Smooth muscle cell (in vitro differentiated cells): ENCODE results near the gene CCDC197. TPM values are rescaled to one million over a fixed set of nuclear protein-coding genes. Genes with fewer than 3 reads are reported as not detected.

ENCODE experiments used
- DNase-seq: peaks from one replicate; lab custom pipeline; 2025; ENCODE audit not compliant: unreplicated experiment; lab: John Stamatoyannopoulos, UW
- H2AFZ ChIP-seq: fragments of 200-600 bp; sonication (generic); 2 replicates; pipeline ENCODE4 v1.6.0; 2016; ENCODE audit warnings: antibody characterized with exemption, low read depth, mild to moderate bottlenecking
- H3F3A ChIP-seq: fragments of 200-600 bp; sonication (generic); 2 replicates; pipeline ENCODE4 v1.6.0; 2017; ENCODE audit warnings: antibody characterized with exemption, low read depth
- H3K27ac ChIP-seq: fragments of 200-600 bp; sonication (generic); 2 replicates; pipeline ENCODE4 v1.5.1; 2016; ENCODE audit warnings: low read depth, mild to moderate bottlenecking
- H3K27me3 ChIP-seq: fragments of 200-600 bp; sonication (generic); 2 replicates; pipeline ENCODE4 v1.6.1; 2016; ENCODE audit warnings: low read depth, mild to moderate bottlenecking
- H3K36me3 ChIP-seq: fragments of 200-600 bp; sonication (generic); 2 replicates; pipeline ENCODE4 v1.5.1; 2016; ENCODE audit warnings: low read depth
- H3K4me1 ChIP-seq: fragments of 200-600 bp; sonication (generic); 2 replicates; pipeline ENCODE4 v1.5.1; 2016; ENCODE audit warnings: low read depth
- H3K4me2 ChIP-seq: fragments of 200-600 bp; sonication (generic); 2 replicates; pipeline ENCODE4 v1.6.0; 2016; ENCODE audit warnings: mild to moderate bottlenecking
- H3K4me3 ChIP-seq: fragments of 200-600 bp; sonication (generic); 2 replicates; pipeline ENCODE4 v1.5.1; 2016; ENCODE audit warnings: mild to moderate bottlenecking
- H3K79me2 ChIP-seq: fragments of 200-600 bp; sonication (generic); 2 replicates; pipeline ENCODE4 v1.6.0; 2016; ENCODE audit warnings: low read depth, mild to moderate bottlenecking
- H3K9ac ChIP-seq: fragments of 200-600 bp; sonication (generic); 2 replicates; pipeline ENCODE4 v1.6.0; 2016; ENCODE audit warnings: low read depth
- H3K9me3 ChIP-seq: fragments of 200-600 bp; sonication (generic); replicated peaks from 2 replicates; pipeline ENCODE4 v1.5.1; 2016; ENCODE audit warnings: low read depth
- H4K20me1 ChIP-seq: fragments of 200-600 bp; sonication (generic); 2 replicates; pipeline ENCODE4 v1.6.0; 2016; ENCODE audit warnings: low read depth
- WGBS: methylation state at CpG from one replicate; pipeline ENCODE4 v1.1.7; 2016; ENCODE audit warnings: low lambda C conversion rate; 5-methylcytosine and 5-hydroxymethylcytosine counted together
- polyA plus RNA-seq: library from polyadenylated mRNA; unstranded; fragments of >200 nt; fragmentation: Nextera tagmentation; extraction: Ambion mirVana; gene quantifications from 2 replicates; pipeline ENCODE4 v1.2.1, GENCODE V29; 2016
- total RNA-seq: library from RNA; depleted of rRNA; stranded (reverse); fragments of >200 nt; gene quantifications from 2 replicates; pipeline ENCODE4 v1.2.3, GENCODE V29; 2014
- TF ChIP-seq, protein P1 (sequence below): fragments of 200-600 bp; sonication (generic); IDR thresholded peaks from 2 replicates; pipeline ENCODE4 v1.5.1; 2017; ENCODE audit warnings: borderline replicate concordance, mild to moderate bottlenecking, antibody characterized with exemption; ENCODE audit not compliant: insufficient read depth, poor library complexity, severe bottlenecking

Gene CCDC197
- total and polyA plus RNA-seq, 2 experiments from 2014 or later, result not detected

DNA sequence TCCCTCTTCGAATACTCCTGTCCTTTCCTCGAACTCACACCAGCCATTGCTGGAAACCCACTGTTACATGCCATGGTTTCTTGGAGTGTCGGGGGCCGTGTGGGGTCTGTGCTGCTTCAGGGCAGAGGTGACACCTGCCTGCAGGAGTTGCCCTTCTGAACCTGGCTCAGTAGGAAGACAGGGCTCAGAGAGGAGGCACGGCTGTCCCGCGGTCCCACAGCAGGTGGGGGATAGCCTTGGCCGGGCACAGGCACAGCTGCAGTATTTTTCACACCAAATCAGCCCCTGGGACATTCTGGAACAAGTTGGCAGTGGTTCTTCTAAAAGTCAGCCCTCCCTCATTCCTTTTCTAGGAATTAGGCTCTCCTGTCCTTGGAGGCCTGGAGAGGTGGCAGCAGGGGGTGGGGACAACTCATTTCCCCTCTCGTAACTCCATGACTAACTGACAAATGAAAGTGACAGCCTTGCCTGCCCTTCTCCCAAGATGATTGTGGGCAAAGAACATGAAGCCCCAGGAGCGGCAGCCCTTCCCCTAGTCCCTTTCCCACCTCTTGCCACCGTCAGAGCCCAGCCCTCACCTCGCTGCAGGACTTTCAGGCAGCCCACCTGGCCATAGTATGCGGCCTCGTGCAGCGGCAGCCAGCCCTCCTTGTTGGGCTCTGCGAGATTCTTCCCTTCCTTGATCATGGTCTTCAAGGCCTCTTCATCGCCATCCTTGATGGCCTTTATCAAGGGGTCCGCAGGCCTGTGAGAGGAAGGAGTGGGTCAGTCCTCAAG lies 43.2 kb upstream of the CCDC197 start:
- H3F3A ChIP-seq, result no peaks in the 10 kb centered on the region
- no peaks in the 10 kb centered on the region for H3K36me3 ChIP-seq
- no peaks in the 10 kb centered on the region for H4K20me1 ChIP-seq
- H3K4me2 ChIP-seq, result no peak overlapping the region
- no peak overlapping the region for H2AFZ ChIP-seq
- 90% methylated on average over 18 of the region's 18 CpGs for WGBS
- no peak overlapping the region for H3K9ac ChIP-seq
- no peak overlapping the region for H3K27ac ChIP-seq
- H3K9me3 ChIP-seq, result no peaks in the 10 kb centered on the region
- no peak overlapping the region for H3K4me3 ChIP-seq
- TF ChIP-seq, protein P1, sequence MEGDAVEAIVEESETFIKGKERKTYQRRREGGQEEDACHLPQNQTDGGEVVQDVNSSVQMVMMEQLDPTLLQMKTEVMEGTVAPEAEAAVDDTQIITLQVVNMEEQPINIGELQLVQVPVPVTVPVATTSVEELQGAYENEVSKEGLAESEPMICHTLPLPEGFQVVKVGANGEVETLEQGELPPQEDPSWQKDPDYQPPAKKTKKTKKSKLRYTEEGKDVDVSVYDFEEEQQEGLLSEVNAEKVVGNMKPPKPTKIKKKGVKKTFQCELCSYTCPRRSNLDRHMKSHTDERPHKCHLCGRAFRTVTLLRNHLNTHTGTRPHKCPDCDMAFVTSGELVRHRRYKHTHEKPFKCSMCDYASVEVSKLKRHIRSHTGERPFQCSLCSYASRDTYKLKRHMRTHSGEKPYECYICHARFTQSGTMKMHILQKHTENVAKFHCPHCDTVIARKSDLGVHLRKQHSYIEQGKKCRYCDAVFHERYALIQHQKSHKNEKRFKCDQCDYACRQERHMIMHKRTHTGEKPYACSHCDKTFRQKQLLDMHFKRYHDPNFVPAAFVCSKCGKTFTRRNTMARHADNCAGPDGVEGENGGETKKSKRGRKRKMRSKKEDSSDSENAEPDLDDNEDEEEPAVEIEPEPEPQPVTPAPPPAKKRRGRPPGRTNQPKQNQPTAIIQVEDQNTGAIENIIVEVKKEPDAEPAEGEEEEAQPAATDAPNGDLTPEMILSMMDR, result no peak
- no peak for DNase-seq
- H3K27me3 ChIP-seq, result no peaks in the 10 kb centered on the region
- H3K4me1 ChIP-seq, result peaks cover under 1% of the 10 kb centered on the region
- H3K79me2 ChIP-seq, result no peaks in the 10 kb centered on the region

DNA sequence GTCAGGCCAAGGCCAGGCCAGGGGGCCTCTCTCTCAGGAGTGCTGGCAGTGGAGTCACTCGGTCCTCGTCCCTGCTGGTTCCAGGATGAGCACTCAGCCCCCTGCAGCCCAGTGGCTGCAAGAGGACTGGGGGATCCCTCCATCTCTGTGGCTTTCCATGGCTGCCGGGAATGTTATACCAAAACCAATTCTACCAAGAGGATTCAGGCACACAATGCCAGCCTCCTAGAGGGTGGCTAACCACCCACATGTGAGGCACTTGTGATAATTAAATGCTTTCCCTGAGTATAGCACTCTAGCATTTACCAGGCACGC lies 42.6 kb upstream of the CCDC197 start:
- TF ChIP-seq, protein P1, result no peak

DNA sequence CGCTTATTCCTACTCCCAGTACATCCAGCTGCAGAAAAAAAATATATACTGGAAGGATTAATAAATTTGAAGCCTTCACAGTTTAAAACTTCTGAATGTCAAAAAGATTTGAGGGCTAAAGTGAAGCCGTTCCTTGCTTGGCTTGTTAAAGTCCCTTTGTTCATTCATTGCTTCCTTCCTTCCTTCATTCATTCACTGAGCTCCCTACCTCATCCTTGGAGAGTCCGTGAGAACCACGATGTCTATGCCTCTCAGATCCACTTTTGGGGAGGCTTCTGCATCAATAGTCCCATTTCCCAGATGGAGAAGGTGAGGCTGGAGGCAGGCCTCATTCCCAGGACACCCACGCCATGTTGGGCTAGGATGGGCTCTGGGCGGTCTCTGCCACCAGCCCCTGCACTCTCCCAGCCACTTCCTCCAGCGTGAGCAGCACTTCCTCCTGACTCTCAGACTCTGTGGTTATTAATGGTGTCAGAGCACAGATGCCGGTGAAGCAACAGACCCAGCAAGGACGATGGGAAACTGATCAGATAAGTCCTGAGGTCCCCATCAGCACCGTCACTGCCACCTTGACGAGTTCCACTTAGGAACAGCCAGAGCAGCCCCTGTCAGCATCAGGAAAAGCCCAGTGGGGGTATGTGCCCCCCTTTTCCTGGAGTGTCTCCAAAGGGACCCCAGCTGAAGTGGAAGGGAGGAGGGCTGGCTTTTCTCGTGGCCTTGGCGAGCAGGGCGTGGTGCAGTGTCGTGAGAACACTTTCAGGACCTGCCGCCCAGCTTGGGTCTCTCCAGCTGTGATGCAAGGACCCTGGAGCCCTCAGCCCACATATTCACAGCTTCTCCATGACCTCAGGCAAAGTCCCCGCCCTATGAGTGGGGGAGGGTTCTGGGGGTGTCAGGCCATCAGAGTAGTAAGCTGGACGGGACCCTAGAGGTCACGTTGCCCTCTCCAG lies 41.9 kb upstream of the CCDC197 start:
- H3K79me2 ChIP-seq, result no peaks in the 10 kb centered on the region
- H3K27ac ChIP-seq, result no peak overlapping the region
- H3K4me3 ChIP-seq, result no peak overlapping the region
- no peak for DNase-seq
- peaks cover 3% of the 10 kb centered on the region for H3K4me1 ChIP-seq
- H3K4me2 ChIP-seq, result no peak overlapping the region
- no peaks in the 10 kb centered on the region for H4K20me1 ChIP-seq
- no peak overlapping the region for H3K9ac ChIP-seq
- WGBS, result 69% methylated on average over 19 of the region's 19 CpGs
- no peaks in the 10 kb centered on the region for H3K9me3 ChIP-seq
- H3F3A ChIP-seq, result peaks cover 2% of the 10 kb centered on the region
- H3K36me3 ChIP-seq, result no peaks in the 10 kb centered on the region
- H2AFZ ChIP-seq, result no peak overlapping the region
- H3K27me3 ChIP-seq, result no peaks in the 10 kb centered on the region
- TF ChIP-seq, protein P1, result no peak

More for the DNA sequence above, 42.6 kb upstream of the CCDC197 start:
- peaks cover 3% of the 10 kb centered on the region for H3K4me1 ChIP-seq
- no peak overlapping the region for H3K9ac ChIP-seq
- no peaks in the 10 kb centered on the region for H3K27me3 ChIP-seq
- no peaks in the 10 kb centered on the region for H4K20me1 ChIP-seq
- no peak overlapping the region for H2AFZ ChIP-seq
- H3F3A ChIP-seq, result no peaks in the 10 kb centered on the region
- no peak for DNase-seq
- H3K36me3 ChIP-seq, result no peaks in the 10 kb centered on the region
- WGBS, result 95% methylated on average over 4 of the region's 4 CpGs
- no peak overlapping the region for H3K27ac ChIP-seq
- no peak overlapping the region for H3K4me2 ChIP-seq
- H3K9me3 ChIP-seq, result no peaks in the 10 kb centered on the region
- H3K79me2 ChIP-seq, result no peaks in the 10 kb centered on the region
- no peak overlapping the region for H3K4me3 ChIP-seq
